Activated CD4-positive, alpha-beta T cell treated with anti-CD3 and anti-CD28 coated beads for 24 hours (primary cell): Measurements from ENCODE around the gene CORO1A.
"Not testable (repeated sequence)": the region's sequence is repeated elsewhere in the genome, so short reads cannot be mapped to it uniquely, and the experiment has no call there.

Experiments
- DNase-seq, 2 donors: peaks; one replicate each; pipeline ENCODE4 v3.0.0-alpha.2; 2020; ENCODE audit warnings: low read depth in 2 of 2

CORO1A gene

GRCh38 chr16:30170145-30170544 is 13.3 kb upstream of the CORO1A start:
- DNase-seq = not testable (repeated sequence)

GRCh38 chr16:30173054-30173453 is 10.3 kb upstream of the CORO1A start:
- no peak for DNase-seq

- DNase-seq = not testable (repeated sequence)
Measured at GRCh38 chr16:30176876-30177275, 6.5 kb upstream of the CORO1A start.

- no peak for DNase-seq
Measured at GRCh38 chr16:30179195-30179594, 4.2 kb upstream of the CORO1A start.

- no peak for DNase-seq
Measured at GRCh38 chr16:30179931-30180330, 3.5 kb upstream of the CORO1A start.

GRCh38 chr16:30180741-30181140 is 2.7 kb upstream of the CORO1A start:
- no peak for DNase-seq

GRCh38 chr16:30184096-30184890 is 891 bp downstream of the CORO1A start:
- DNase-seq = peak; percentile 41 to 42

DNA sequence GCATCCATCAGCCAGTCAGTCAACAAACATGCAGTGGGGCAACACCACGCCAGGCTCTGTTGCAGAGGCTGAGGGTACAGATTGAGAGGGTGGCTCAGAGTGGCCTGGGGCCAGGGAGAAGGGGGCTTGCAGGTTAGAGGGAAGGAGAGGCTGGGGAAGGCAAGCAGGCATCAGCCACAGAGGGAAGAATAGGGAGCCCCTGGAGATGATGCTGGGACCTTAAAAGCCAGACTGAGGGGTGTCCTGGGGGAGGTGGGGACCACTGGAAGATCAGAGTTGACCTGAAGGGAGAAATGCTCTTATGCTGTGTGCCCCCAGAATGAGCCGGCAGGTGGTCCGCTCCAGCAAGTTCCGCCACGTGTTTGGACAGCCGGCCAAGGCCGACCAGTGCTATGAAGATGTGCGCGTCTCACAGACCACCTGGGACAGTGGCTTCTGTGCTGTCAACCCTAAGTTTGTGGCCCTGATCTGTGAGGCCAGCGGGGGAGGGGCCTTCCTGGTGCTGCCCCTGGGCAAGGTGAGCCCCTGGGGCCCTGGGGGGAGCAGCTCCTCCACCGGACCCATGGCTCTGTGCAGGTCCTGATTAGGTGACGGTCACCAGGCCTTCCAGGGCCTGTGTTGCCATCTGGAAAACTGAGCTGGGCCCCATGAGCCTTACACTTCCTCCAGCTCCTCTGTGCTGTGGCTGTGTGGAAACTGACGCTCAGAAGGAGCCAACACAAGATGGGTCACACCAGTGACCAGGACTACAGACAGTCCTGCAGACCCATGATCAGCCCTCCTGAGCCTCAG is 1.7 kb downstream of the CORO1A start:
- DNase-seq = peak in 1 of 2 donors; percentile 25

GRCh38 chr16:30185683-30186421 is 2.5 kb downstream of the CORO1A start:
- DNase-seq = peak; percentile 61 to 62

DNA sequence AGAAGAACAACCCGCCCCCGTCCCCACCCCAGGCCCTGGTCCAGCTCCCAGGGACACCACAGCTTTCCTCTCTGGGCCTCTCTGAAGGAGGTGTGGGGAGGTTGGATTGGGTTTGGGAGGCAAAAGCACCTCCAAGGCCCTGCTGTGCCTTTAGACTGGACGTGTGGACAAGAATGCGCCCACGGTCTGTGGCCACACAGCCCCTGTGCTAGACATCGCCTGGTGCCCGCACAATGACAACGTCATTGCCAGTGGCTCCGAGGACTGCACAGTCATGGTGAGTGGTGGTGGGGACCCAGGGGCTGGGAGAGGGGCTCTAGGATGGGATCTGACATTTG is 3.0 kb downstream of the CORO1A start:
- peak in 1 of 2 donors; percentile 30 for DNase-seq

GRCh38 chr16:30186782-30187555 is 3.6 kb downstream of the CORO1A start:
- DNase-seq = peak; percentile 86 to 90

- no peak for DNase-seq
Measured at GRCh38 chr16:30187556-30187865, 4.1 kb downstream of the CORO1A start.

- DNase-seq = no peak
Measured at GRCh38 chr16:30187971-30188561, 4.7 kb downstream of the CORO1A start.

- DNase-seq = not testable (repeated sequence)
Measured at GRCh38 chr16:30191158-30191557, 7.8 kb downstream of the CORO1A start.

GRCh38 chr16:30193098-30193497 is 9.7 kb downstream of the CORO1A start:
- not testable (repeated sequence) for DNase-seq

- not testable (repeated sequence) for DNase-seq
Measured at GRCh38 chr16:30193615-30194014, 10.2 kb downstream of the CORO1A start, which contains the start of the genes BOLA2B and SLX1A. Gene BOLA2B (minus strand): TSS chr16:30193666. CDS start chr16:30193595, 71 bp downstream. Gene SLX1A (plus strand): TSS chr16:30193875. CDS start chr16:30194085, 210 bp downstream.

DNA sequence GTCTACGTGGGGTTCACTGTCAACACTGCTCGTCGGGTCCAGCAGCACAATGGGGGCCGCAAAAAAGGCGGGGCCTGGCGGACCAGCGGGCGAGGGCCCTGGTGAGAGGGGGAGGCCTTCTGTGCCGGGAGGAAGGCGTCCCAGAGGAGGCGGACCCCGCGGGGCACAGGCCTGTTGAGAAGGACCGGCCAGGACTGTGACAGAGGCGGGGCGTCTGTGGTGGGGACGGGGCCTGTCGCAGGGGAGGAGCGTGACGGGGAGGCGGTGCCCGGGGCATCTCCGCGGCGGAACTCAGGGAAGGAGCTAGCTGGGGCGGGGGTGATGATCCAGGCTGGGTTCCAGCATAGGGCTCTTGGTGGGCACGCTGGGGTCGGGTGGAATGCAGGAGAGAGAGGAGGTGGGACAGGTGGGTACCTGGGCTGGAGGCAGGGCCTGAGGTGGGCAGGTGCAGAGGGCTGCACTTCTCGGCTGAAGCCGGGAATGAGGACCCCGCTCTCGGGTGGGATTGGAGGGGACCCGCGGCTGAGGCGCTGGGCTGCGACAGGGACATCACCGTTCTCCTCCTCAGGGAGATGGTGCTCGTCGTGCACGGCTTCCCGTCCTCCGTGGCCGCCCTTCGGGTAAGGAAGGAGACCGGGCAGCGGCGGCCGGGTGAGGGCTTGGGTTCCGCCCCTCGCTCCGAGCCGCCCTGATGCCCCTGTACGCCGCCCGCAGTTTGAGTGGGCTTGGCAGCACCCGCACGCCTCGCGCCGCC is 10.9 kb downstream of the CORO1A start:
- not testable (repeated sequence) for DNase-seq

DNA sequence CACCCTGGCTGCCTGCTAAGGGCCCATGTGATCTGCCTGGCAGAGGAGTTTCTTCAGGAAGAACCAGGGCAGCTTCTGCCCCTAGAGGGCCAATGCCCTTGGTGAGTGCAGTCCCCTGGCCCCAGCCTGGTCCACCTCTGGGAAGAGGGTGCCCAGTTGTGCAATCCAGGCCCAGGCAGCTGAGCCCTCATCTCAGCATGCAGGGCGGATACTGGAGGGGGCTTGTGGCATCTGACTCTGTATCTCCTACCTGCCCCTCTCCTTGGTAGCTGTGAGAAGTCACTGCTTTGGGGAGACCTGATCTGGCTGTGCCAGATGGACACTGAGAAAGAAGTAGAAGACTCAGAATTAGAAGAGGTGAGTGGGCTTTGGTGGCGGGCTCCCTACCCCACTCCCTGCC is 13.6 kb downstream of the CORO1A start:
- DNase-seq = not testable (repeated sequence)

DNA sequence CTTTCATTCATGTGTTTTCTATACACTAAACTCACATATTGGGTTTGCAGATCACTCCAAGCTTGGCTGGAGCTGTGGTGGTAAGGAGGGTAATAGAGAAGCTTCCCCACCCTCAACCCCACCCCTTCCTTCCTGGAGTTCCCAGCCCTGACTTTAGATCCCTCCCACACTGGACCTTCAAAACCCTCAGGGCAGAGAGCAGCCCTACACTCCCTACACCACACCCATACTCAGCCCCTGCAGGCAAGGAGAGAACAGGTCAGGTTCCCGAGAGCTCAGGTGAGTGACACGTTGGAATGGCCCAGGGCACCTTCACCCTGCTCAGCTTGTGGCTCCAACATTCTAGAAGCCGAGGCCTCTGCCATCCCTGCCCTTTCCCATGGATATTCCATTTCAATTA is 15.6 kb downstream of the CORO1A start, which contains the start of gene SULT1A3:
SULT1A3 (plus strand) TSS at position 207 of the 400 bp plus-strand sequence. CDS start 1,474 bp downstream, outside the sequence.
- not testable (repeated sequence) for DNase-seq
